Ishikawa (cell line): ENCODE data around the gene ACTMAP.

Source experiments
- CEBPB ChIP-seq: IDR thresholded peaks from 2 replicates; pipeline ENCODE4 v1.6.1; 2012
- CREB1 ChIP-seq: IDR thresholded peaks from 2 replicates; pipeline ENCODE4 v1.6.1; 2012; ENCODE audit warnings: low read depth
- EGR1 ChIP-seq: IDR thresholded peaks from 2 replicates; pipeline ENCODE4 v1.6.1; 2012
- EP300 ChIP-seq: IDR thresholded peaks from 2 replicates; pipeline ENCODE4 v1.6.1; 2012; ENCODE audit warnings: borderline replicate concordance
- FOXM1 ChIP-seq: IDR thresholded peaks from 2 replicates; pipeline ENCODE4 v1.6.1; 2012; ENCODE audit warnings: low read depth, borderline replicate concordance
- MAX ChIP-seq: IDR thresholded peaks from 2 replicates; pipeline ENCODE4 v1.6.1; 2012
- NFIC ChIP-seq: IDR thresholded peaks from 2 replicates; pipeline ENCODE4 v1.6.1; 2012
- RAD21 ChIP-seq: IDR thresholded peaks from 2 replicates; pipeline ENCODE4 v1.6.1; 2012; ENCODE audit warnings: low read depth
- REST ChIP-seq: IDR thresholded peaks from 2 replicates; pipeline ENCODE4 v1.6.1; 2012; ENCODE audit warnings: low read depth, mild to moderate bottlenecking
- TAF1 ChIP-seq: IDR thresholded peaks from 2 replicates; pipeline ENCODE4 v1.6.1; 2012; ENCODE audit warnings: low read depth, mild to moderate bottlenecking
- TCF12 ChIP-seq: IDR thresholded peaks from 2 replicates; pipeline ENCODE4 v1.6.1; 2012; ENCODE audit warnings: low read depth
- TEAD4 ChIP-seq: IDR thresholded peaks from 2 replicates; pipeline ENCODE4 v1.6.1; 2012
- USF1 ChIP-seq: IDR thresholded peaks from 2 replicates; pipeline ENCODE4 v1.6.1; 2012
- YY1 ChIP-seq: IDR thresholded peaks from 2 replicates; pipeline ENCODE4 v1.6.1; 2012; ENCODE audit warnings: low read depth
- ZBTB7A ChIP-seq: IDR thresholded peaks from 2 replicates; pipeline ENCODE4 v1.6.1; 2012; ENCODE audit warnings: low read depth

The ACTMAP gene

GRCh38 chr19:40739030-40739839 is 11.0 kb downstream of the ACTMAP start:
- TF ChIP-seq EGR1 (no peak), MAX (no peak), TCF12 (no peak), TEAD4 (no peak), CREB1 (no peak), ZBTB7A (no peak), EP300 (no peak), YY1 (no peak), USF1 (no peak), REST (no peak), TAF1 (no peak), CEBPB (no peak), NFIC (no peak), RAD21 (no peak), FOXM1 (no peak)

- no peak for TF ChIP-seq EP300
- TF ChIP-seq TEAD4, result no peak
- TF ChIP-seq CREB1, result no peak
- TF ChIP-seq CEBPB, result no peak
- TF ChIP-seq NFIC, result no peak
- no peak for TF ChIP-seq ZBTB7A
Observed at GRCh38 chr19:40737102-40737644, 13.1 kb downstream of the ACTMAP start.

GRCh38 chr19:40736661-40737060 is 13.6 kb downstream of the ACTMAP start:
- TF ChIP-seq RAD21 (no peak), REST (no peak)

- TF ChIP-seq REST, result no peak
- TF ChIP-seq EGR1, result no peak
- no peak for TF ChIP-seq ZBTB7A
- TF ChIP-seq TEAD4, result no peak
- TF ChIP-seq USF1, result no peak
- no peak for TF ChIP-seq TAF1
- TF ChIP-seq TCF12, result no peak
- TF ChIP-seq MAX, result no peak
- no peak for TF ChIP-seq CEBPB
- TF ChIP-seq YY1, result no peak
- TF ChIP-seq NFIC, result no peak
- no peak for TF ChIP-seq RAD21
- TF ChIP-seq CREB1, result no peak
Observed at GRCh38 chr19:40735013-40735771, 15.1 kb downstream of the ACTMAP start.
